GM18951 (cell line): ENCODE measurements around the gene LHFPL3.

Experiments used
- POLR2A ChIP-seq: IDR thresholded peaks from 4 replicates; pipeline ENCODE4 v1.6.1; 2011; ENCODE audit warnings: mild to moderate bottlenecking; ENCODE audit not compliant: insufficient read length, insufficient read depth; ENCODE audit errors: extremely low read depth
- in situ Hi-C: fragments of 300-500 bp; cut with MboI; formaldehyde crosslinking; loops from one replicate; pipeline ENCODE4 v1.12.0; 2022; ENCODE audit warnings: low sequenced_read_pairs, mixed read lengths, inconsistent platforms; ENCODE audit not compliant: unreplicated experiment

Gene LHFPL3

GRCh38 chr7:104603957-104604356, 275.6 kb downstream of the LHFPL3 start:
- no peak for TF ChIP-seq POLR2A
- in situ Hi-C loops: no loop called here

- no peak for TF ChIP-seq POLR2A
- in situ Hi-C loops: no loop called here
Observed at GRCh38 chr7:104604706-104605105, 276.3 kb downstream of the LHFPL3 start.

- in situ Hi-C loops: no loop called here
- TF ChIP-seq POLR2A: no peak
Observed at GRCh38 chr7:104621321-104621720, 292.9 kb downstream of the LHFPL3 start.

GRCh38 chr7:104625956-104626355, 297.6 kb downstream of the LHFPL3 start:
- in situ Hi-C loops: no loop called here

GRCh38 chr7:104627516-104627915, 299.1 kb downstream of the LHFPL3 start:
- in situ Hi-C loops: no loop called here
- TF ChIP-seq POLR2A: no peak

More at GRCh38 chr7:104625956-104626355, 297.6 kb downstream of the LHFPL3 start:
- no peak for TF ChIP-seq POLR2A

- no peak for TF ChIP-seq POLR2A
Observed at GRCh38 chr7:104628017-104628416, 299.6 kb downstream of the LHFPL3 start.

GRCh38 chr7:104629408-104629807, 301.0 kb downstream of the LHFPL3 start:
- in situ Hi-C loops: no loop called here
- TF ChIP-seq POLR2A: no peak

More at GRCh38 chr7:104628017-104628416, 299.6 kb downstream of the LHFPL3 start:
- in situ Hi-C loops: no loop called here

GRCh38 chr7:104640506-104640905, 312.1 kb downstream of the LHFPL3 start:
- TF ChIP-seq POLR2A: no peak
- in situ Hi-C loops: loop anchor here (5.0 kb wide), 1 partner anchor 282 kb away; no protein-coding TSS in a partner anchor

- no peak for TF ChIP-seq POLR2A
- in situ Hi-C loops: loop anchor here (5.0 kb wide), 1 partner anchor 280 kb away; no protein-coding TSS in a partner anchor
Observed at GRCh38 chr7:104642560-104642959, 314.2 kb downstream of the LHFPL3 start.

GRCh38 chr7:104643587-104644217, 315.3 kb downstream of the LHFPL3 start:
- in situ Hi-C loops: loop anchor here (5.0 kb wide), 1 partner anchor 279 kb away; no protein-coding TSS in a partner anchor
- no peak for TF ChIP-seq POLR2A

- in situ Hi-C loops: no loop called here
- no peak for TF ChIP-seq POLR2A
Observed at GRCh38 chr7:104650991-104651640, 322.7 kb downstream of the LHFPL3 start.

GRCh38 chr7:104652434-104652833, 324.0 kb downstream of the LHFPL3 start:
- no peak for TF ChIP-seq POLR2A
- in situ Hi-C loops: no loop called here

GRCh38 chr7:104652865-104653264, 324.5 kb downstream of the LHFPL3 start:
- in situ Hi-C loops: no loop called here
- no peak for TF ChIP-seq POLR2A

- in situ Hi-C loops: no loop called here
- TF ChIP-seq POLR2A: no peak
Observed at GRCh38 chr7:104653825-104654401, 325.5 kb downstream of the LHFPL3 start.
